Fibroblast of skin of left biceps (primary cell): ENCODE results near the gene UGT2A1.
"Not testable (repeated sequence)": the region's sequence is repeated elsewhere in the genome, so short reads cannot be mapped to it uniquely, and the experiment has no call there.

ENCODE experiments used
- DNase-seq, 2 experiments: peaks; one replicate each; pipeline ENCODE4 v3.0.0-alpha.2; 2013; ENCODE audit warnings: low read depth in 2 of 2

UGT2A1 gene

DNA sequence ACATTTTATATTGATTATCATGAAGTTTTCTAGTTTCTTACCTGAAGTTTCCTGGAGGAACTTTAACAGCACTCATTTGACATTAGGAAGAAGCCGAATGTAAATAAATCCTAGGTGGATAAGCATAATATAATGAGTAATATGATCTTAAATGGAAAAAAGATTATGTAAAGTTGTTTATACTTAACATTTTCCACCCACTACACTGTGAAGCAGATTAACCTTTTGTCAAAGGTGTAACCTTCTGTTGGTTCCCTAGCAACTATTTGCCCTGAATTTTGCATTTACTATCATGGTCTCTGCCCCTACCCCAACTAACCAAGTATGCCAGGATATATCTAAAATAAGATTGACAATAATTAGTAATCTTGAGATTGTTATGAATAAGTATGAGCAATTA is at the start of gene UGT2A1:
UGT2A1 (minus strand) TSS at position 101 of the 400 bp plus-strand sequence. CDS start 5,603 bp downstream, outside the sequence.
- no peak for DNase-seq

DNA sequence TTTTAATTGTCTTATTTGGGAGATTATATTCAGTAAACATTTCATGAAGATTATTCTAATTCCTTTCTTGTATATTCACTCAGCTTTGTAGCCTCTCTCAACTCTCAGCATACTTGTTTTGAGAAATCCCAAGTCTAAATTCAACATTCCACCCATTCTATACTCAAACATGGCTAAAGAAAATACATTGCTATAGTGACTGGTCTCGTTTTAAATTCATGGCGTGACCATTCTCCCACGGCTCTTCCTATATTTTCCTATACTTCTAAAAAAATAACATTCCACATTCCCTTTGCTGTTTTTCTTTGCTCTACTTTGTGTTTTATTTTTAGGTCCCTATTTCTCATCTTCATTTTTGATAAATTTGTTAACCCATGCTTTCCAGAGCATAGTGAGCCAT is 49.2 kb upstream of the UGT2A1 start:
- no peak for DNase-seq

- no peak for DNase-seq
These were observed 48.6 kb upstream of the UGT2A1 start for GRCh38 chr4:69701696-69702095.

DNA sequence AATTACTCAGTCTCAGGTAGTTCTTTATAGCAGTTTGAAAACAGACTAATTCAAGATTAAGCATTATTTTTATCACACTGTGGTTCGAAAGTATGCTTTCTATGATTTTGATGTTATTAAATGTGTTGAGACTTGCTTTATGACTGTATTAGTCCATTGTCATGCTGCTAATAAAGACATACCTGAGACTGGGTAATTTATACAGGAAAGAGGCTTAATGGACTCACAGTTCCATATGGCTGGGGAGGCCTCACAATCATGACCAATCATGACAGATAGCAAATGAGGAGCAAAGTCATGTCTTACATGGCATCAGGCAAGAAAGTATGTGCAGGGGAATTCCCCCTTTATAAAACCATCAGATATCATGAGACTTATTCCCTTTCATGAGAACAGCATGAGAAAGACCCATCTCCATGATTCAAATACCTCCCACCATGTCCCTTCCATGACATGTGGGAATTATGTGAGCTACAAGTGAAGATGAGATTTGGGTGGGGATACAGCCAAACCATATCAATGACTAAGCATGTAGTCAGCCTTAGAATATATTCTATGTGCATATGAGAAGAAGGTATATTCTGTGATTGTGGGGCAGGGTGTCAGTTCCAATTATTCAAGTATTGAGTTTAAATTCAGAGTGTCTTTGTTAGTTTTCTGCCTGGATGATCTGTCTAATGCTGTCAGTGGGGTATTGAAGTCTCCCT is 44.6 kb upstream of the UGT2A1 start:
- no peak for DNase-seq

DNA sequence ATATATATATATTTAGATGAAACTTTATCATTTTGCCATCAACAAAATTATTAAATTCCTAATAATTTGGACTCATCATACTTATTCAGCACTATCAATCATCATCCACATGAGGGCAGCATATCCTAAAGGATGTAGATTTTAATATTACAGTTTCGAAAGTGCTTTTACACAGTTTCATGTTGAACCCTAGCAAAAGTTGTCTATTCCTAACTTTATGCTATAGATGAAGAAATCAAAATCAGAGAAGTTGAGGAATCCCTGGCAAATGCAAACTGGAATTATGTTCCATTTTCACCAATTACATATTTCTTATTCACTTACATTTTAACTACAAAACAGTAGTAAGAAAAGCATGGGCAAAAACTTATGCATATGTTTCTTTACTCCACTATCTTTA is 36.6 kb upstream of the UGT2A1 start:
- DNase-seq = peak in 1 of 2 experiments; percentile 12

DNA sequence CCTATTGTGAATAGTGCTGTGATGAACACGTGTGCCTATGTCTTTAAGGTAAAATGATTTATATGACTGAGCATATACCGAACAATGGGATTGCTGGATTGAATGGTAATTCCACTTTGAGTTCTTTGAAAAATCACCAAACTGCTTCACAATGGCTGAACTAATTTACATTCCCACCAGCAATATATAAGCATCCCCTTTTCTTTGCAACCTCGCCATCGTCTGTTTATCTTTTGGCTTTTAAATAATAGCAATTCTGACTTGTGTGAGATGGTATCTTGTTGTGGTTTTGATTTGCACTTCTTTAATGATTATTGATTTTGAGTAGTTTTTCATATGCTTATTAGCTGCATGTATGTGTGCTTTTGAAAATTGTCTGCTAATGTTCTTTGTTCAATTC is 31.8 kb upstream of the UGT2A1 start:
- no peak for DNase-seq

DNA sequence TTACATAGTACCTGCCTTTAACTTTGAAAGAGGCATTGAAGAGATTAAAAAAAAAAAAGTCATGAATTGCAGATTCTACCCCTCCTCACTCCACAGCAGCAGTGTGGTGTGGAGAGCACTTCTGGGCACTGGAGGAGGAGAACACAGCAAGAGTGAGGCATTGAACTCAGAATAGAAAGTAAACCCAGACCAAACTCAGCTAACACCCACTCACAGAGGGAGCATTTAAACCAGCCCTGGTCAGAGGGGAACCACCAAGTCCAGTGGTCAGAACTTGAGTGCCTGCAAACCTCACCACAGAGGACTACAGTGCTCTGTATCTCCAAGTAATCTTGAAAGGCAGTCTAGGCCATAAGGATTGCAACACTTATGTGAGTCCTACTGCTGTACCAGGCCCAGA is 15.6 kb upstream of the UGT2A1 start:
- DNase-seq = no peak

GRCh38 chr4:69664009-69664408 is 11.0 kb upstream of the UGT2A1 start:
- DNase-seq = not testable (repeated sequence)

DNA sequence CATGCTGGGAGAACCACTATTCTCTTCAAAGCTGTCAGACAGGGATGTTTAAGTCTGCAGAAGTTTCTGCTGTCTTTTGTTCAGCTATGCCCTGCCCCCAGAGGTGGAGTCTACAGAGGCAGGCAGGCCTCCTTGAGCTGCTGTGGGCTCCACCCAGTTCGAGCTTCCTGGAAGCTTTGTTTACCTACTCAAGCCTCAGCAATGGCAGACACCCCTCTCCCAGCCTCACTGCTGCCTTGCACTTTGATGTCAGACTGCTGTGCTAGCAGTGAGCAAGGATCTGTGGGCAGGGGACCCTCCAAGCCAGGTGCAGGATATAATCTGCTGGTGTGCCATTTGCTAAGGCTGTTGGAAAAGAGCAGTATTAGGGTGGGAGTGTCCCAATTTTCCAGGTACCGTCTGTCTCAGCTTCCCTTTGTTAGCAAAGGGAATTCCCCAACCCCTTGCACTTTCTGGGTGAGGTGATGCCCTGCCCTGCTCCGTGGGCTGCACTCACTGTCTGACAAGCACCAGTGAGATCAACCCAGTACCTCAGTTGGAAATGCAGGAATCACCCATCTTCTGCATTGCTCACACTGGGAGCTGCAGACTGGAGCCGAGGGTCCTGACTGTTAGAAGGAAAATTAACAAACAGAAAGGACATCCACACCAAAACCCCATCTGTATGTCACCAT is 8.2 kb upstream of the UGT2A1 start:
- DNase-seq = not testable (repeated sequence)

- DNase-seq = no peak
These were observed 5.1 kb upstream of the UGT2A1 start for GRCh38 chr4:69658133-69658532.

DNA sequence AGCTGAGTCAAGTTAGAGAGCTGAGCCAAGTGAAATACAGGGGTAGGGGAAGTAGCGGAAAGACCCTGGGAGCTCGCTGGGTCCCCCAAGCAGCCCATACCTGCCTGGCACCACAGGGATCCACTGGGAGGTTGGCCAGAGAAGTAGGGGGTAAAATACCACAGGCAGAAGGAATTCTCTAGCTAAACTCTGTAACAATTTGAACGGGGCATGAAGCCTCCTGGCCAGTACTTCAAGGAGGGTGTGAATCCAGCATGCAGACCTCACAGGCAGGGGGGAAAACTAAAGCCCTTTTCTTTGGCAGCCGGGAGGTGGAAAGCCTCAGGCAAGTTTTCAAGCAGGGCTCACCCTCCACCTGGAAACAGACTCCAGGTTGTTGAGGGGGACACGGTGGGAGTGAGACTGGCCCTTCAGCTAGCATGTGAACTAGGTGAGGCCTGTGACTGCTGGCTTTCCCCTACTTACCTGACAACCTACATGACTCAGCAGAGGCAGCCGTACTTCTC is 3.7 kb upstream of the UGT2A1 start:
- no peak for DNase-seq

DNA sequence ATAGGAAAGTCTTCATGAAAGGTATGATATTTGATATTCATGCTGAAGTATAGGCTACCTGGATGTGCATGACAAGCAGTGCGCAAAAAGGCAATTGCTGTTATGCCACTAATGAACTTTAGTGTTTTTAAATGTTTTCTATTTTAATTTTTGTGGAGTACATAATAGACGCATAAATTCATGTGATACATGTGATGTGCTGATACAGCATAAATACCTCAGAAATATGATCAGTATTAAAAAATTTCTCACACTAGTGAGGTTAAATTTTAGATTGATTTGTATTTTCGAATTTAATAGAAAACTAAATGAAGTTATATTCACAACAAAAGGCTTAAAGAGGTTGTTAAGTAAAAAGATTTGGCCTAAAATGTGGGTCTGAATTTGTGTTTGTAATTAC is 2.2 kb downstream of the UGT2A1 start:
- no peak for DNase-seq

- no peak for DNase-seq
These were observed 3.4 kb downstream of the UGT2A1 start for GRCh38 chr4:69649629-69650028.

DNA sequence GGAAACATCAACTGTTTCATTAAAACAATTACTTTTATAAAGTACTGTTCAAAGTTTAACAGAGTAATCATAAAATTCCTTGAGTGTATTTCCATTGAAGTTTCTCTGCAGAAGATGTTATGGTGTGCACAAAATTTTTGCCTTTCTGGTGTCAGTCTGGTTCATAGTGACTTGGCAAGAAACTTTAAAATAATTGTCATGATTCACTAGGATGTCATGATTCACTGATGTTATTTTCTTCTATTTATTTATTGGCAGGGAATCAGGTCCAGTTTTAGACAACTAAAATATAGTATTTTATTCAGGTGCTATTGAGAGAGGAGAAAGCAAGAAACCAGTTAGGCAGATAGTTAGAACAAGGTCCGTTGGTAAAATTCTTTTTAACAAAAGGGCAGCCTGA is 3.8 kb downstream of the UGT2A1 start:
- no peak for DNase-seq

DNA sequence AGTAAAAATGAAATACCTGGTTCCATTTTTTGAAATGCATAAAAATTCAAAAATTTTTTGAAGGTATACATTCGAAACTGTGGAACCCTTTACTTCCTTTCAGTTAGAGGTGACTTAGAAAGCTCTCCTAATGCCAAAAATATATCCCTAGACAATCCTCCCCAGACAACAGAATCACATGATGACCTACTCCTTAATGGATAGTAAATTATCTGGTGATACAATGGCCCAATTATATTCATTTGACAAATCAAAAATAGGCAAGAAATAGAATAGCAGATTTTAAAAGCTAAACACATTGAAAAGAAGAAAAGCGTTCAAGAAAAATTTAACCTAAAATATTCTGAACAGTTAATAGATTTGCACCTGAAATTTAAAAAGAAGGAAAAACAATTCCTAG is 10.1 kb downstream of the UGT2A1 start:
- no peak for DNase-seq

DNA sequence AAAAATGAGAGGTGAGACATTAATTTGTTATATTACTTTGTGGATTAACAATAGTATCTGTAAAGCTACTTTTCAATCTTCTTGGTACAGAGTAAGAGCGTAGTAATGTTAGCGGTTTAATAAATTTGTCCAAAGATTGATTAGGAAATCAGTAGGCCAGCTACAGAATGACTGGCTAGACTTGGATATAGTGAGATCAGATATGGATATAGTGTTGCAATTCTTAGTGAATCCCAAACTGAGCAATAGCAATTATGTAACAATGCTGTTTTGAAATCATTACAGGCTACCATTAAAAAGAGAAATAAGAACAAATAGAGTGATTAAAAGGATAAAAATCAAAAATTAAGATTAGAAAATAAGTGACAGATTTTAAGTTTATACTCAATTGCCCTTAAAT is 12.8 kb downstream of the UGT2A1 start:
- no peak for DNase-seq

DNA sequence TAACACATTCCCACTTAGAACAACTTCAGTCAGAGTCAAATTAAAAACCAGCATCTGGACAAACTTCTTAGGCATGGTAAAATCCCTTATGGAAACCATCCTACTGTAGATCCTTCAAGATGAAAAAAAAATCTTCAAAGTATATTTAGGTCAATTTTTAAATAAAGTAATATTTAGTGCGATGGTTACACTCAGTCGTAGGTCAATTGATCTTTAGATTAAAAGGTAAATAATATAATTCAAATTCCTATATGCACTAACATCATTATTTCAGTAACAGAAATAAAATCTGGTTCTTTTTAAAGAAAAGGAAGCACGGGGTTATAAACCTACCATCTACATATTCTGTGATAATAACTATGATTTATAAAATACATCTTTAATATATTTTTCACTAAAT is 13.5 kb downstream of the UGT2A1 start, which contains the start of gene UGT2A2:
UGT2A2 (minus strand) TSS at position 101 of the 400 bp plus-strand sequence; CDS start at position 99, 2 bp downstream.
- no peak for DNase-seq

DNA sequence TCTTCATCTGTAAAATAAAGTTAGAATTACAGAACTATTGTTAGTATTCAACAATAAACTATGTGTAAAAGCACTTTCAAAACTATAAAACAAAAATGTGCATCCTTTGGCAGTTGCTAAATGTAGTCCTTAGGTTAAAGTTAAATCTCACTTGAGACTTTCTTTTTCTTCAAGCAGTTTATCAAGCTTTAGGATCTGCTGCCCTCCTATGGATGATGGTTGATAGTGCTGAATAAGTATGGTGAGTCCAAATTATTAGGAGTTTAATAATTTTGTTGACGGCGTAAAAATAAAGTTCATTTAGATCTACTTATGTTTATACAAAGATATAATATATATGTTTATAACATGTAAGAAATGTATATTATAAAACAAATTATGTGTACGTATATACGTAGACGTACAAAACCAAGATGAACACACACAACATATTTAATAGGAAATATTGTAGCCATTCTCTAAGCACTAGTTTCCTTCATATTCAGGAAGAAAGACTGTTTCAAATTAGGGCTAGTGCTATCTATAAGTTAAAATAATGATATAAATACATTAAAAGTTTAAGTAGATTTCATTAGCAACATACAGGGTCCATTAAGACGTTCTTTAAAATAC is 35.9 kb downstream of the UGT2A1 start:
- DNase-seq = peak in 1 of 2 experiments; percentile 8

GRCh38 chr4:69610484-69610883 is 42.6 kb downstream of the UGT2A1 start:
- no peak for DNase-seq

DNA sequence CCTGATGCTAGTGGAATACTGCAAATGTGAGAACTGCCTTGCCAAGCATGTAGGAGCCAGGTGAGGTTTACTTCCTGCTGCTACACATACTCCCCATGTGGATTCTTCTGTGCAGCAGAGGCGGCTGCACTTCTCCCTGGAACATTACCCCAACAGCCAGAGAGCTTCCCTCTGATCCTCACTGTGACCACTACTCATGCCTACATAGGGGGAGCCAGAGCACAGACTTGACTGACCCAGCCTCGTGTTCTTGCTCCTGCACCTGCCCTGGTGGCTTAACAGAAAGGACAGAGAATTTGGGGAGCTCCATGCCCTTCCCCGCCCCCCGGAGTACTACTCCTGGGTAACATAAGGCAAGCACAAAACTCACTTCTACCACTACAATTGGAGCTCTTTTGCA is 52.0 kb downstream of the UGT2A1 start:
- DNase-seq = no peak

DNA sequence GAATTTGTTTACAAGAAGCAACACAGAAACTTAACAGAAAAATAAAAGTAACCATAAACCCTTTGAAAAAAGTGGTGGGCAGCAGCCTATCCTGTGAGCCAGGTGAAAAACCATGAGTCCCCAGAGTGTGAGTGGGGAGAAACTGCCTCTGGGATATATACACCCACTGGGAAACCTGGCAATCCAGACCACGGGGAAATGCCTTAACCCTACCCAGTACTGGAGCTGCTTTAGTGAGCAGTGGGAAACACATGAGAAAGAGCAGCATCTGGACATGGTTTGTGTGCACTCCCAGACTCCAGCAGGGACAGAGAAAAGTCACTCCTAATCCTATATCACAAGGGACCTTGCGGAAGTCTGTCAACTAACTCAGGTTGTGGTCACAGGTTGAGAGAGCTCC is 53.0 kb downstream of the UGT2A1 start:
- DNase-seq = no peak

- no peak for DNase-seq
These were observed 58.7 kb downstream of the UGT2A1 start for GRCh38 chr4:69594382-69594781.

GRCh38 chr4:69591364-69591763 is 61.7 kb downstream of the UGT2A1 start:
- DNase-seq = no peak
